Fibroblast of skin of right biceps (primary cell): ENCODE data around the gene N4BP2L1.
A peak's percentile ranks its signal among the peaks of the same experiment; 100 is the strongest.

ENCODE experiments used
- DNase-seq: peaks from one replicate; pipeline ENCODE4 v3.0.0-alpha.2; 2013

The N4BP2L1 gene

GRCh38 chr13:32431361-32431760 lies 3.4 kb upstream of the N4BP2L1 start:
- no peak for DNase-seq

- no peak for DNase-seq
Measured at GRCh38 chr13:32430018-32430747, 2.3 kb upstream of the N4BP2L1 start.

- DNase-seq: no peak
Measured at GRCh38 chr13:32429433-32429909, 1.5 kb upstream of the N4BP2L1 start.

- DNase-seq: no peak
Measured at GRCh38 chr13:32428581-32429432, 877 bp upstream of the N4BP2L1 start.

- peak; percentile 23 for DNase-seq
Measured at GRCh38 chr13:32426990-32427851, 709 bp downstream of the N4BP2L1 start.

- DNase-seq: no peak
Measured at GRCh38 chr13:32426191-32426989, 1.5 kb downstream of the N4BP2L1 start.

GRCh38 chr13:32425158-32425557 lies 2.8 kb downstream of the N4BP2L1 start:
- no peak for DNase-seq

GRCh38 chr13:32423592-32423991 lies 4.3 kb downstream of the N4BP2L1 start:
- no peak for DNase-seq

GRCh38 chr13:32419862-32420261 lies 8.1 kb downstream of the N4BP2L1 start:
- no peak for DNase-seq

- no peak for DNase-seq
Measured at GRCh38 chr13:32417995-32418394, 9.9 kb downstream of the N4BP2L1 start.

- no peak for DNase-seq
Measured at GRCh38 chr13:32415019-32415418, 12.9 kb downstream of the N4BP2L1 start.

- DNase-seq: no peak
Measured at GRCh38 chr13:32414580-32414979, 13.3 kb downstream of the N4BP2L1 start.

- no peak for DNase-seq
Measured at GRCh38 chr13:32413284-32413683, 14.6 kb downstream of the N4BP2L1 start.

GRCh38 chr13:32409561-32410421 lies 18.1 kb downstream of the N4BP2L1 start:
- peak; percentile 80 for DNase-seq

GRCh38 chr13:32409001-32409313 lies 19.0 kb downstream of the N4BP2L1 start:
- no peak for DNase-seq

GRCh38 chr13:32408296-32409000 lies 19.5 kb downstream of the N4BP2L1 start:
- no peak for DNase-seq

GRCh38 chr13:32407854-32408253 lies 20.1 kb downstream of the N4BP2L1 start:
- no peak for DNase-seq

- DNase-seq: no peak
Measured at GRCh38 chr13:32403108-32403507, 24.8 kb downstream of the N4BP2L1 start.

GRCh38 chr13:32391101-32391619 lies 36.8 kb downstream of the N4BP2L1 start:
- DNase-seq: no peak

GRCh38 chr13:32390484-32390883 lies 37.4 kb downstream of the N4BP2L1 start:
- no peak for DNase-seq
